Osteocyte (in vitro differentiated cells): ENCODE data around the gene ODAD4. TPM values are rescaled to one million over a fixed set of nuclear protein-coding genes. Genes with fewer than 3 reads are reported as not detected.

ENCODE experiments used
- DNase-seq: peaks from one replicate; pipeline ENCODE4 v3.0.0; 2021; ENCODE audit warnings: mixed read lengths; ENCODE audit not compliant: unreplicated experiment; ENCODE audit errors: extremely low spot score
- H3K27ac Mint-ChIP-seq: one replicate; pipeline ENCODE4 v1.8.0; 2021; ENCODE audit warnings: mild to moderate bottlenecking, mixed read lengths; ENCODE audit not compliant: unreplicated experiment
- H3K27me3 Mint-ChIP-seq: one replicate; pipeline ENCODE4 v1.8.0; 2021; ENCODE audit warnings: mixed read lengths; ENCODE audit not compliant: unreplicated experiment
- H3K36me3 Mint-ChIP-seq: one replicate; pipeline ENCODE4 v1.8.0; 2021; ENCODE audit warnings: mixed read lengths; ENCODE audit not compliant: unreplicated experiment
- H3K4me1 Mint-ChIP-seq: one replicate; pipeline ENCODE4 v1.8.0; 2021; ENCODE audit warnings: mixed read lengths; ENCODE audit not compliant: unreplicated experiment
- H3K4me3 Mint-ChIP-seq: one replicate; pipeline ENCODE4 v1.8.0; 2021; ENCODE audit warnings: mild to moderate bottlenecking, moderate library complexity, mixed read lengths; ENCODE audit not compliant: unreplicated experiment
- H3K9me3 Mint-ChIP-seq: one replicate; pipeline ENCODE4 v1.8.0; 2021; ENCODE audit warnings: mixed read lengths; ENCODE audit not compliant: unreplicated experiment
- total RNA-seq: library from RNA; stranded (reverse); gene quantifications from 2 replicates; pipeline ENCODE4 v1.2.1, GENCODE V29; 2021
- TF ChIP-seq, protein P1 (sequence below): fragments of 200-600 bp; sonication (generic); IDR thresholded peaks from 2 replicates; pipeline ENCODE4 v1.5.0; 2021; ENCODE audit warnings: antibody characterized with exemption, mild to moderate bottlenecking, moderate library complexity

Gene ODAD4
- total RNA-seq, 1 donor from 2014 or later, result 2.5 TPM

DNA sequence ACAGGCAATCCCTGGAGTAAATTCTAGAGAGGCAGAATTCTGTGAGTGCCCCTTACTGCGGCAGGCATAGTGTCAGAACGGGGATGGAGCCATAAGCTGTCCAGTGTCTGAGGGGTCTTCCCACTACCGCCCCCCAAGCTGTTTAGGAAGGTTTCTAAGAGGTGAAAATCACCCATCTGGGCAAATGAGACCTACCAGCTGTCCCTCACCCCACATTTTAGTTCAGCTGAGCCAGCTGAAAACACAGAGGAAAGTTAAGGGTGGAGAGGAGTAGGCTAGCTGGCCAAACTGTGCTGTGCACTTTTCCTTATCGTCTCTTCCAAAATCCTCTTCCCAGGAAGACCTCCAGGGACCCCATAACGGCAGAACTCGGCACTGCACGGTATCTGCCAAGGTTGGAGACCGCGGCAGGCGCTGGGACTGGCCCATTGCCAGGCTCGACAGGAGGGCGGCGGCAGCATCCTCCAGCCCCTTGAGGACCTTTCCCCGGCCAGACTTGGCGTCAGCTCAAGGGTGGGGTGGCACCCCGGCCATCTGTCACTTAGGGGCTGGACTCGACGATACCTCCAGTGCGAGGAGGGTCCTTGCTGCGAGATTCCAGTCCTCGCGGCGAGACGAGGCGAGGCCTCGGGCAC, 12.6 kb upstream of the ODAD4 start:
- H3K36me3 Mint-ChIP-seq, result peaks cover 13% of the 10 kb centered on the region
- no peaks in the 10 kb centered on the region for H3K9me3 Mint-ChIP-seq
- TF ChIP-seq, protein P1, sequence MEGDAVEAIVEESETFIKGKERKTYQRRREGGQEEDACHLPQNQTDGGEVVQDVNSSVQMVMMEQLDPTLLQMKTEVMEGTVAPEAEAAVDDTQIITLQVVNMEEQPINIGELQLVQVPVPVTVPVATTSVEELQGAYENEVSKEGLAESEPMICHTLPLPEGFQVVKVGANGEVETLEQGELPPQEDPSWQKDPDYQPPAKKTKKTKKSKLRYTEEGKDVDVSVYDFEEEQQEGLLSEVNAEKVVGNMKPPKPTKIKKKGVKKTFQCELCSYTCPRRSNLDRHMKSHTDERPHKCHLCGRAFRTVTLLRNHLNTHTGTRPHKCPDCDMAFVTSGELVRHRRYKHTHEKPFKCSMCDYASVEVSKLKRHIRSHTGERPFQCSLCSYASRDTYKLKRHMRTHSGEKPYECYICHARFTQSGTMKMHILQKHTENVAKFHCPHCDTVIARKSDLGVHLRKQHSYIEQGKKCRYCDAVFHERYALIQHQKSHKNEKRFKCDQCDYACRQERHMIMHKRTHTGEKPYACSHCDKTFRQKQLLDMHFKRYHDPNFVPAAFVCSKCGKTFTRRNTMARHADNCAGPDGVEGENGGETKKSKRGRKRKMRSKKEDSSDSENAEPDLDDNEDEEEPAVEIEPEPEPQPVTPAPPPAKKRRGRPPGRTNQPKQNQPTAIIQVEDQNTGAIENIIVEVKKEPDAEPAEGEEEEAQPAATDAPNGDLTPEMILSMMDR, result no peak

DNA sequence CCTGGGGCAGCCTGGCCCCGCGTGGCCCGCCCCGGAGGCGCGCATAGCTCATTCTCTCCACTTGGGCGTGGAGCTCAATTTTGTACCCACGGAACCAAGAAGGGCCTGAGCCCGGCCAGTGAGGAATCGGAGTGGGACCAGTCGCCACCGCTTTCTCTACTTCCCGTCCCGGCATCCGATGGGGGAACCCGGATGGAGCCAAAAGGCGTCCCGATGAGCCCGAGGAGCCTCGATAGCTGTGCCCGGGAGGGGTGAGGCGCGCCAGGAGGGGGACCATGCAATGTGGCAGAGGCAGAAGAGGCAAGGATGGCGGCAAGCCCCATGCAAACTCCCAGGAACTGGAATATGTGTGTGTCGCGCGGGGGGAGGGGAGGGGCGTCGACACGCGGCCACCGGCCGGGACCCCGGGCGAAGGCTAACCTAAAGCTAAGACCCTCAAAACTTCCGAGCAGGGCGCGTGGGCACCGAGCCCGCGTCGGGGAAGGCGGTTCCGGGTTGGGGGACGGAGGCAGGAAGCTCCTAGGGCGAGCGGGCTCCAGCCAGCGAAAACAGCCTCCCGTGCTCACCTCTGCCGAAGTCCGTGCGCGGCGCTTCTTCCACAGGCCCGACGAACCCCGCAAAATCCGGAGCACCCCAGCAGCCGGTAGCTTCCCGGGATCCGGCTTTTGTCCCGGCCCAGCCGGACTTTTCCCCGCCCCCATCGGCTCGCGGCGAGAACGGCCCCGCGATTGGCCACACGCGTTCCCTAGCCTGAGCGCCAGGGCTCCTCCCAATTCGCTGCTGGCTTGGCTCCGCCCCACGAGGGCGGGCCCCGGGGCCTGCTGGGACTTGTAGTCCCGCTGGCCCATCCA, 11.9 kb upstream of the ODAD4 start, which contains the start of gene ACLY:
Gene ACLY, minus strand, starts transcription at position 638 of the 851 bp plus-strand sequence. CDS start 5,078 bp downstream, outside the sequence.
- Mint-ChIP-seq H3K9me3 (no peaks in the 10 kb centered on the region), H3K27me3 (no peaks in the 10 kb centered on the region), H3K27ac (peak within 1 kb of the TSS; percentile 85), H3K4me3 (peak within 1 kb of the TSS; percentile 90), H3K36me3 (peaks cover 8% of the 10 kb centered on the region), H3K4me1 (peaks cover 40% of the 10 kb centered on the region)
- TF ChIP-seq, protein P1, result no peak
- DNase-seq, result peak; percentile 99

More for the DNA sequence above, 12.6 kb upstream of the ODAD4 start:
- peak; percentile 88 for DNase-seq
- Mint-ChIP-seq H3K4me3 (peak overlapping the region; percentile 90), H3K4me1 (peaks cover 45% of the 10 kb centered on the region), H3K27me3 (no peaks in the 10 kb centered on the region), H3K27ac (peak overlapping the region; percentile 85)

DNA sequence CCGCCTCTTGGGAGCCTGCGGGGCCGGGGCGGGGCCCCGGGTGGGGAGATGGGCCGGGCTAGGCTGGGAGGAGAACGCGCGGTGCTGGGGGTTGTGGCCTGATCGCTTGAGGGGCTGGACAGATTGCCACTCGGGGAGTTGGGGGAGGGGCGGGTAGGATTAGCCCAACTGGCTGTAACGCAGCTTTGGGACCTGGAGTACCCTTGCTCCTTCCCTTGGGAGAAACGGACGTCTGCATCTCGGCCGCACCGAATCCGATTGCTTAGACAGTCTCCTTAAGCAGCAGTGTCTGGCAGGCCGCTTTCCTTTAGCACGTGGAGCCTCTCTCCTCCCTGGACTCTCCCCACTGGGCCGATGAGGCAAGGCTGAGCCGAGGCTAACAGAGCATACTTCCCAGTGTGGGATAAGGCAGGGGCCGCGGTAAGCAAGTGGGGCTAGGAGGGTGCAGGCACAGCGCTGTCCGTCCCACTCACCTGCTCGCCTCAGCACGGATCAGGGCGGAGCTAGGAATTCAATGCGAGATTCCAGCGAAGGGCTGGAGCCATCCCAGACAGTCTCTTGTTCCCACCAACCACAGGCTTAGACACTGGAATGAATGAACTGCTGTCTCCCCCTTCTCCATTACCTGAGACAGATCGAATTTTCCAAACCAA, 11.1 kb upstream of the ODAD4 start:
- Mint-ChIP-seq H3K27me3 (no peaks in the 10 kb centered on the region), H3K36me3 (peaks cover 6% of the 10 kb centered on the region), H3K27ac (peak overlapping the region; percentile 71), H3K4me3 (peak overlapping the region; percentile 90), H3K9me3 (no peaks in the 10 kb centered on the region), H3K4me1 (peaks cover 33% of the 10 kb centered on the region)
- no peak for DNase-seq
- TF ChIP-seq, protein P1, result no peak

- Mint-ChIP-seq H3K4me1 (peaks cover 26% of the 10 kb centered on the region), H3K4me3 (no peak overlapping the region), H3K9me3 (no peaks in the 10 kb centered on the region), H3K27ac (peak overlapping the region; percentile 3), H3K27me3 (no peaks in the 10 kb centered on the region), H3K36me3 (peaks cover 6% of the 10 kb centered on the region)
- DNase-seq, result no peak
- TF ChIP-seq, protein P1, result no peak
Measured at GRCh38 chr17:41919840-41920579, 10.4 kb upstream of the ODAD4 start.
